ENCODE data around the gene CRYBG1.

CRYBG1 gene

GRCh38 chr6:106517706-106518105, 157.2 kb downstream of the CRYBG1 start:
- Histone ChIP-seq H2AFZ (ENCODE audit: low read length) (no peak overlapping the region), H3K27me3 (ENCODE audit: insufficient read depth, low read length, poor library complexity, severe bottlenecking) (no peaks in the 10 kb centered on the region), H3K4me1 (ENCODE audit: insufficient read depth, low read length, poor library complexity, severe bottlenecking) (peaks cover 75% of the 10 kb centered on the region), H3K4me2 (ENCODE audit: low read depth, low read length, poor library complexity, severe bottlenecking) (peak overlapping the region; percentile 15), H3F3A (ENCODE audit: low read depth) (peaks cover 24% of the 10 kb centered on the region), H3K9me3 (ENCODE audit: insufficient read depth, low read depth, low read length) (no peaks in the 10 kb centered on the region), H3K36me3 (ENCODE audit: insufficient read depth, low read length) (no peaks in the 10 kb centered on the region), H3K9ac (ENCODE audit: low read depth, low read length, poor library complexity, severe bottlenecking) (no peak overlapping the region), H3K79me2 (ENCODE audit: insufficient read depth, low read length) (peaks cover 53% of the 10 kb centered on the region), H4K20me1 (ENCODE audit: insufficient read depth, low read length, poor library complexity, severe bottlenecking) (peaks cover 11% of the 10 kb centered on the region), H3K9me2 (replicated peaks; ENCODE audit: low read depth, low read length) (no peaks in the 10 kb centered on the region), H3K4me3 (ENCODE audit: low read length, poor library complexity, severe bottlenecking) (peak overlapping the region; percentile 7)
- no peak for TF ChIP-seq CTCF (conservative IDR thresholded peaks at IDR 0.05; ENCODE audit: low read length)
- TF ChIP-seq EZH2phosphoT487 (IDR thresholded peaks at IDR 0.05; ENCODE audit: borderline replicate concordance) = no peak

- Histone ChIP-seq H3K36me3 (ENCODE audit: insufficient read depth, low read length) (no peaks in the 10 kb centered on the region), H3K9ac (ENCODE audit: low read depth, low read length, poor library complexity, severe bottlenecking) (peak overlapping the region; percentile 59), H3K4me3 (ENCODE audit: low read length, poor library complexity, severe bottlenecking) (peak overlapping the region; percentile 73)
Observed at GRCh38 chr6:106518748-106519147, 158.2 kb downstream of the CRYBG1 start.

GRCh38 chr6:106519460-106520394, 159.2 kb downstream of the CRYBG1 start:
- peak overlapping the region; percentile 73 for H3K4me3 ChIP-seq (ENCODE audit: low read length, poor library complexity, severe bottlenecking)
- TF ChIP-seq EZH2phosphoT487 (IDR thresholded peaks at IDR 0.05; ENCODE audit: borderline replicate concordance) = peak; percentile 32; the same call in 1 of the 2 replicates
- TF ChIP-seq CTCF (conservative IDR thresholded peaks at IDR 0.05; ENCODE audit: low read length) = no peak

More at GRCh38 chr6:106518748-106519147, 158.2 kb downstream of the CRYBG1 start:
- Histone ChIP-seq H3F3A (ENCODE audit: low read depth) (peaks cover 15% of the 10 kb centered on the region), H3K9me2 (replicated peaks; ENCODE audit: low read depth, low read length) (no peaks in the 10 kb centered on the region), H2AFZ (ENCODE audit: low read length) (no peak overlapping the region), H3K4me2 (ENCODE audit: low read depth, low read length, poor library complexity, severe bottlenecking) (peak overlapping the region; percentile 92), H3K9me3 (ENCODE audit: insufficient read depth, low read depth, low read length) (no peaks in the 10 kb centered on the region), H3K79me2 (ENCODE audit: insufficient read depth, low read length) (peaks cover 58% of the 10 kb centered on the region), H3K27me3 (ENCODE audit: insufficient read depth, low read length, poor library complexity, severe bottlenecking) (no peaks in the 10 kb centered on the region), H4K20me1 (ENCODE audit: insufficient read depth, low read length, poor library complexity, severe bottlenecking) (peaks cover 11% of the 10 kb centered on the region), H3K4me1 (ENCODE audit: insufficient read depth, low read length, poor library complexity, severe bottlenecking) (peaks cover 69% of the 10 kb centered on the region)
- no peak for TF ChIP-seq EZH2phosphoT487 (IDR thresholded peaks at IDR 0.05; ENCODE audit: borderline replicate concordance)

More at GRCh38 chr6:106519460-106520394, 159.2 kb downstream of the CRYBG1 start:
- H3K79me2 ChIP-seq (ENCODE audit: insufficient read depth, low read length) = peaks cover 58% of the 10 kb centered on the region
- H3K9ac ChIP-seq (ENCODE audit: low read depth, low read length, poor library complexity, severe bottlenecking) = peak overlapping the region; percentile 59
- no peaks in the 10 kb centered on the region for H3K27me3 ChIP-seq (ENCODE audit: insufficient read depth, low read length, poor library complexity, severe bottlenecking)
- peaks cover 63% of the 10 kb centered on the region for H3K4me1 ChIP-seq (ENCODE audit: insufficient read depth, low read length, poor library complexity, severe bottlenecking)
- no peak overlapping the region for H2AFZ ChIP-seq (ENCODE audit: low read length)
- H3K9me2 ChIP-seq (replicated peaks; ENCODE audit: low read depth, low read length) = no peaks in the 10 kb centered on the region
- peaks cover 15% of the 10 kb centered on the region for H3F3A ChIP-seq (ENCODE audit: low read depth)
- peak overlapping the region; percentile 92 for H3K4me2 ChIP-seq (ENCODE audit: low read depth, low read length, poor library complexity, severe bottlenecking)
- H3K36me3 ChIP-seq (ENCODE audit: insufficient read depth, low read length) = no peaks in the 10 kb centered on the region
- H4K20me1 ChIP-seq (ENCODE audit: insufficient read depth, low read length, poor library complexity, severe bottlenecking) = peaks cover 5% of the 10 kb centered on the region
- no peaks in the 10 kb centered on the region for H3K9me3 ChIP-seq (ENCODE audit: insufficient read depth, low read depth, low read length)

All from Loucy (cell line).